ENCODE results near the gene PALLD. TPM values are rescaled to one million over a fixed set of nuclear protein-coding genes. Genes with fewer than 3 reads are reported as not detected.
A peak's percentile ranks its signal among the peaks of the same experiment; 100 is the strongest.

PALLD gene
- total RNA-seq, 1 donor from 2014 or later, result 85.7 TPM

DNA sequence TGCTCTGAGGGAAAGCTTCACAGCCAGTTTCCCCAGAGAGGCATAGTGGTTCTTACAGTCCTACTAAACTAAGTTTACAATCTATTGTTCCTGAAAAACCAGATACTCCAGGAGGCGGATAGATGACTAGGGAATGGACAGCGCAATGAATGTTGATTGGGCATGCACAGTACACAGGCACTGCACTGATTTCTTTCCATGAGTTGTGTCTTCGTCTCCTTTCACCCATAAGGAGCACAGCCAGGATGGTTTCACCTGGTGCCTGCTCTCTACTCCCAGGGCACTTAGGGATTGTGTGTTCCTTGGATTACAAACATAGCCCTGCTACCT, 144.9 kb downstream of the PALLD start:
- Histone ChIP-seq H4K20me1 (ENCODE audit: low read depth) (no peaks in the 10 kb centered on the region), H3K79me2 (ENCODE audit: low read depth) (peaks cover 99% of the 10 kb centered on the region), H3K27me3 (no peaks in the 10 kb centered on the region), H2AFZ (replicated peaks) (no peak overlapping the region), H3K4me1 (peaks cover 17% of the 10 kb centered on the region), H3K4me2 (no peak overlapping the region), H3K27ac (no peak overlapping the region), H3K9ac (no peak overlapping the region), H3F3A (ENCODE audit: low read depth) (no peaks in the 10 kb centered on the region), H3K36me3 (no peaks in the 10 kb centered on the region), H3K4me3 (no peak overlapping the region), H3K9me3 (ENCODE audit: low read depth) (no peaks in the 10 kb centered on the region)
- TF ChIP-seq EZH2phosphoT487 (IDR thresholded peaks at IDR 0.05) (no peak), EZH2 (IDR thresholded peaks at IDR 0.05) (no peak)
- TF ChIP-seq, protein P1, sequence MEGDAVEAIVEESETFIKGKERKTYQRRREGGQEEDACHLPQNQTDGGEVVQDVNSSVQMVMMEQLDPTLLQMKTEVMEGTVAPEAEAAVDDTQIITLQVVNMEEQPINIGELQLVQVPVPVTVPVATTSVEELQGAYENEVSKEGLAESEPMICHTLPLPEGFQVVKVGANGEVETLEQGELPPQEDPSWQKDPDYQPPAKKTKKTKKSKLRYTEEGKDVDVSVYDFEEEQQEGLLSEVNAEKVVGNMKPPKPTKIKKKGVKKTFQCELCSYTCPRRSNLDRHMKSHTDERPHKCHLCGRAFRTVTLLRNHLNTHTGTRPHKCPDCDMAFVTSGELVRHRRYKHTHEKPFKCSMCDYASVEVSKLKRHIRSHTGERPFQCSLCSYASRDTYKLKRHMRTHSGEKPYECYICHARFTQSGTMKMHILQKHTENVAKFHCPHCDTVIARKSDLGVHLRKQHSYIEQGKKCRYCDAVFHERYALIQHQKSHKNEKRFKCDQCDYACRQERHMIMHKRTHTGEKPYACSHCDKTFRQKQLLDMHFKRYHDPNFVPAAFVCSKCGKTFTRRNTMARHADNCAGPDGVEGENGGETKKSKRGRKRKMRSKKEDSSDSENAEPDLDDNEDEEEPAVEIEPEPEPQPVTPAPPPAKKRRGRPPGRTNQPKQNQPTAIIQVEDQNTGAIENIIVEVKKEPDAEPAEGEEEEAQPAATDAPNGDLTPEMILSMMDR (IDR thresholded peaks at IDR 0.05), result no peak
- Mint-ChIP-seq H3K36me3 (peaks cover 21% of the 10 kb centered on the region), H3K27me3 (ENCODE audit: insufficient read depth, low read depth) (no peaks in the 10 kb centered on the region), H3K4me3 (no peak overlapping the region), H3K4me1 (peaks cover 47% of the 10 kb centered on the region), H3K27ac (no peak overlapping the region), H3K9me3 (peaks cover 8% of the 10 kb centered on the region)
- DNase-seq (ENCODE audit: low spot score), result no peak

DNA sequence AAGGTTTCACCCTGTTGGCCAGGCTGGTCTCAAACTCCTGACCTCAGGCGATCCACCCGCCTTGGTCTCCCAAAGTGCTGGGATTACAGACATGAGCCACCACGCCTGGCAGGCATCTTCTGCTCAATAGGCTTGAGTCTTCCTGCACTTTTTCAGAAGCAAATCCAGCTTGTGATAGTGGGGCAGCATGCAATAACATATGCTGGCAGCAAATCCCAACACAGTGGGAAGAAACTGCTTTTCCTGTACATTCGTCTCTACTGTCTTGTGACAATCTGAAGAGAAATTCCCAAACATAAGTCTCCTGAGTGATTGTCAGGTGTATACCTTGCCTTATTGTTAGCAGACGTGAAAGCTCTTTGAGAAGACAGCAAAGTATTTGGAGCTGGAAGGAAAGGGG, 145.7 kb downstream of the PALLD start:
- no peaks in the 10 kb centered on the region for H3K9me3 ChIP-seq (ENCODE audit: low read depth)
- H3K36me3 Mint-ChIP-seq, result peaks cover 21% of the 10 kb centered on the region
- H3K9ac ChIP-seq, result no peak overlapping the region
- peaks cover 15% of the 10 kb centered on the region for H3K4me1 ChIP-seq
- H3K4me3 ChIP-seq, result no peak overlapping the region
- no peaks in the 10 kb centered on the region for H4K20me1 ChIP-seq (ENCODE audit: low read depth)
- no peaks in the 10 kb centered on the region for H3K36me3 ChIP-seq
- H3K4me2 ChIP-seq, result no peak overlapping the region
- H3K27ac ChIP-seq, result no peak overlapping the region
- H3K27me3 Mint-ChIP-seq (ENCODE audit: insufficient read depth, low read depth), result no peaks in the 10 kb centered on the region
- no peaks in the 10 kb centered on the region for H3F3A ChIP-seq (ENCODE audit: low read depth)
- no peak overlapping the region for H2AFZ ChIP-seq (replicated peaks)
- no peak overlapping the region for H3K4me3 Mint-ChIP-seq
- H3K9me3 Mint-ChIP-seq, result peaks cover 8% of the 10 kb centered on the region
- H3K27me3 ChIP-seq, result no peaks in the 10 kb centered on the region
- no peak for DNase-seq (ENCODE audit: low spot score)
- H3K27ac Mint-ChIP-seq, result peak overlapping the region; percentile 68
- peaks cover 96% of the 10 kb centered on the region for H3K79me2 ChIP-seq (ENCODE audit: low read depth)
- TF ChIP-seq EZH2phosphoT487 (IDR thresholded peaks at IDR 0.05), result no peak
- no peak for TF ChIP-seq EZH2 (IDR thresholded peaks at IDR 0.05)
- TF ChIP-seq, protein P1 (IDR thresholded peaks at IDR 0.05), result no peak
- peaks cover 44% of the 10 kb centered on the region for H3K4me1 Mint-ChIP-seq

DNA sequence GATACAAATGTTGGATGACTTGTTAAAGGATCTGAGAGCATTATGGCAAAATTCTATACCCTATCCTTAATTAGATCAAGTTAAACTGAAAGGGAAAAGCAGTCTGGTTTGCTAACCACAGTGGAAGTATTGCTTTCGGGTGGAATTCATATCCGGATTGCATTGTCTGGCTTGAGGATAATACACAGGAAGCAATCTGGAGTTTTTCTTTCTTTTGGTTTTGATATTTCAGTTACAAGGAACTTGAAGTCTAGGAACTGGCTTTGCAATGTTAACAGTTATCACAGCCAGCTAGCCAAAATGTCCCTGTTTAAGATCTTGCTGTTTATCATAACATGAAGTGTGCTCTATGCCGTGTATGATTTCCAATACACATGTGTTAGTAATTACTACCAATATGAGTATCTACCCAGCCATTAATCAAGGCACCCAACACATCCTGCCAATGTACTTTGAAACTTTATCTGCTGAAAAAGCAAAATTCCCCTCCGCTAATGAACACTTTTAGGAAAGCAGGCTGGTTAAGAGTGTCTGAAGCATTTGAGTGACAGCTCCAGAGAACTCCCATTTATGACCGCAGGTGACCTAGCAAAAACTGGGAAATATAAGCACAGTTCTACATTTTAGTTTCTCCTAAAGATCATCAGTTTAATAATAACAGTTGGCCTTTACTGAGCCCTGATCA, 146.4 kb downstream of the PALLD start:
- Histone ChIP-seq H3K9ac (no peak overlapping the region), H3K27ac (no peak overlapping the region), H4K20me1 (ENCODE audit: low read depth) (no peaks in the 10 kb centered on the region), H2AFZ (replicated peaks) (no peak overlapping the region), H3K36me3 (no peaks in the 10 kb centered on the region), H3F3A (ENCODE audit: low read depth) (no peaks in the 10 kb centered on the region), H3K27me3 (no peaks in the 10 kb centered on the region), H3K4me3 (no peak overlapping the region), H3K79me2 (ENCODE audit: low read depth) (peaks cover 94% of the 10 kb centered on the region), H3K4me2 (no peak overlapping the region), H3K4me1 (peaks cover 19% of the 10 kb centered on the region), H3K9me3 (ENCODE audit: low read depth) (no peaks in the 10 kb centered on the region)
- Mint-ChIP-seq H3K4me3 (no peak overlapping the region), H3K4me1 (peaks cover 46% of the 10 kb centered on the region), H3K27me3 (ENCODE audit: insufficient read depth, low read depth) (no peaks in the 10 kb centered on the region), H3K36me3 (peaks cover 21% of the 10 kb centered on the region), H3K9me3 (peaks cover 8% of the 10 kb centered on the region), H3K27ac (peak overlapping the region; percentile 68)
- DNase-seq (ENCODE audit: low spot score), result no peak
- TF ChIP-seq EZH2 (IDR thresholded peaks at IDR 0.05), result no peak
- TF ChIP-seq, protein P1 (IDR thresholded peaks at IDR 0.05), result no peak
- no peak for TF ChIP-seq EZH2phosphoT487 (IDR thresholded peaks at IDR 0.05)
